ENCODE data around the gene WWOX.

WWOX gene

GRCh38 chr16:78484509-78485058 is 385.1 kb downstream of the WWOX start:
- no peak for DNase-seq (ENCODE audit: extremely low read depth, low read depth)
- TF ChIP-seq, protein P1, sequence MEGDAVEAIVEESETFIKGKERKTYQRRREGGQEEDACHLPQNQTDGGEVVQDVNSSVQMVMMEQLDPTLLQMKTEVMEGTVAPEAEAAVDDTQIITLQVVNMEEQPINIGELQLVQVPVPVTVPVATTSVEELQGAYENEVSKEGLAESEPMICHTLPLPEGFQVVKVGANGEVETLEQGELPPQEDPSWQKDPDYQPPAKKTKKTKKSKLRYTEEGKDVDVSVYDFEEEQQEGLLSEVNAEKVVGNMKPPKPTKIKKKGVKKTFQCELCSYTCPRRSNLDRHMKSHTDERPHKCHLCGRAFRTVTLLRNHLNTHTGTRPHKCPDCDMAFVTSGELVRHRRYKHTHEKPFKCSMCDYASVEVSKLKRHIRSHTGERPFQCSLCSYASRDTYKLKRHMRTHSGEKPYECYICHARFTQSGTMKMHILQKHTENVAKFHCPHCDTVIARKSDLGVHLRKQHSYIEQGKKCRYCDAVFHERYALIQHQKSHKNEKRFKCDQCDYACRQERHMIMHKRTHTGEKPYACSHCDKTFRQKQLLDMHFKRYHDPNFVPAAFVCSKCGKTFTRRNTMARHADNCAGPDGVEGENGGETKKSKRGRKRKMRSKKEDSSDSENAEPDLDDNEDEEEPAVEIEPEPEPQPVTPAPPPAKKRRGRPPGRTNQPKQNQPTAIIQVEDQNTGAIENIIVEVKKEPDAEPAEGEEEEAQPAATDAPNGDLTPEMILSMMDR (IDR thresholded peaks at IDR 0.05; ENCODE audit: low read depth, low read length): no peak

DNA sequence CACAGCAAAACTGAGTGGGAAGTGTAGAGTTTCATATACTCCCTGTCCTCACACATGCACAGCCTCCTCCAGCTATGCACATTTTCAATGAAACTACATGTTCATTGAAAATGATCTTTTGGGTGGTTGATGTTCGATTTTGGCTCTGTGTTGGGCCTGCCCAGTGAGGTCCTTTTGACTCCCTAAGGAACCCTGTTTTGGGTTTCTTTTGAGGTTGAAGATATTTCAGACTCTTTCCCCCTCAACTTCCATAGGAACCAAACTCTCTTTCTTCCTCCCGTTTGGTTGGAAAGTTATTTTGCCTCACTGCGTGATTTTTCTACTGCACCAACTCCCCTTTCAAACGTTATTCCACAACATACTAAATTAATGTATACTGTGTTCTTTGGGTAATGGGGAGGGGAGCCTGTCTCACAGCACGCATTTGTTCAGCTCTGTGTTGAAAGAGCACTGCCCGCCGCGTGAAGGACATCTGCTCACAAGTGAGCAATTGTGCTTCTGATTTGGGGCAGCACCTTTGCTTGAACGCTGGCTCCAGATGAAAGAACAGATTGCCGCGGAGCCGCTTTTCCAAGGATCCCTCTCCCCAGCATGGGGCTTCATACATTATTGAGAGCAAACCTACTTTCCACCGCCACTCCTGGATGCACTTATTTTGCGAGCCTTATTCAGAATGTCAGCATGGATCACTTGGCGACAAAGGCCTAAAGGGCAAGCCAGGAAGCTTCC is 385.9 kb downstream of the WWOX start:
- DNase-seq (ENCODE audit: extremely low read depth, low read depth): no peak
- TF ChIP-seq, protein P1 (IDR thresholded peaks at IDR 0.05; ENCODE audit: low read depth, low read length): no peak

DNA sequence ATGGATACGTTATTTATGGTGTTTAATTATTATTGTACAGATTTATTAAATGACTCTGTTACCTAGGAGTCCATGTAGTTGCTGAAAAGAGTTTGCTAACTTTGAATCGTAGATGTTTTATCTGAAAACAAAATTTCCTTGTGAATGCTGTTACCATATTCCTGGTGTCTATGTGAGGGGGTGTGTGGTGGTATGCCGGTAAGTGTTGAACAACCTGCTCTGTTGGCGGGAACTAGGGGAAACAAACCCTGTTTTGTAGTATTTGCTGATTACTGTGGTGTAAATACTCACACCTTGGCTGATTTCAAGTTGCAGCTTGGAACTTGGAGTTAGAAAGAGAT is 386.4 kb downstream of the WWOX start:
- TF ChIP-seq, protein P1 (IDR thresholded peaks at IDR 0.05; ENCODE audit: low read depth, low read length): no peak
- no peak for DNase-seq (ENCODE audit: extremely low read depth, low read depth)

- no peak for DNase-seq (ENCODE audit: extremely low read depth, low read depth)
- TF ChIP-seq, protein P1 (IDR thresholded peaks at IDR 0.05; ENCODE audit: low read depth, low read length): no peak
These were observed 388.0 kb downstream of the WWOX start for GRCh38 chr16:78487471-78487870.

DNA sequence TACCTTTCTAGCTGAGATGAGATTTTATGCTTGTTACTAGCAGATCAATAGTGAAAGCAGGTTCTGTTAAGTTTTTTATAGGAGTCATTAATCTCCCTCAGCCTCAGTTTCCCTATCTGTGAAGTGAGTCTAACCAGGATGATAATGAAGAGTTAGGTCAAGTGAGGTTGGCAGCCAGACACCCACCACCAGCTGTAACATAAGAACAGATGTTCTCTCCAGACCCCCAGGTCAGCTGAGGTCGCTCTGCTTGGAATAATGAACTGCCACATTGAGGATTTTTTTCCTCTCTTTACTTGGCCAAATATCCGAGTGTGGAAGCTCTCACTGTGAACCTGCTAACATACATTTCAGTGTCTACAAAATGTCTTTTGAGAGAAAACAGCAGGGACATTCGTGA is 389.6 kb downstream of the WWOX start:
- TF ChIP-seq, protein P1 (IDR thresholded peaks at IDR 0.05; ENCODE audit: low read depth, low read length): no peak
- no peak for DNase-seq (ENCODE audit: extremely low read depth, low read depth)

- TF ChIP-seq, protein P1 (IDR thresholded peaks at IDR 0.05; ENCODE audit: low read depth, low read length): no peak
These were observed 390.2 kb downstream of the WWOX start for GRCh38 chr16:78489631-78490030.

DNA sequence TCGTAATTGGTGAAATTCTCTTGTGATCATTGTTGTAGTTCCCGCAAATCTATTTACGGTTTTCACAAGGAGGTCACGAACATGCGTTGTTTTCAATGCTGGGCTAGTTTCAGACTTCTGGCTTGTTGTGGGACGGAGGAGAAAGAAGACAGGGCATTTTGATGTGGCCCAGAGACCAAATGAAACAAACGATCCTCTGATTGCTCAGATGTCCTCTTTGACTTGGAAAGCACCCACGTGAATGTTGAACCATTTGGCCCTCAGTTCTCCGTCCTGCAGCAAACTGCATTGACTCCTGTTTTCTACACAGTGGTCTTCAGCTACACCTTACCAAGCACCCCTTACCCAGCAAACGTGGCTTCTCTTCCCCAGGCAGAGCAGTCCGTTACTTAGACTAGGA is 391.0 kb downstream of the WWOX start:
- no peak for DNase-seq (ENCODE audit: extremely low read depth, low read depth)
- TF ChIP-seq, protein P1 (IDR thresholded peaks at IDR 0.05; ENCODE audit: low read depth, low read length): no peak

More at GRCh38 chr16:78489631-78490030, 390.2 kb downstream of the WWOX start:
- DNase-seq (ENCODE audit: extremely low read depth, low read depth): no peak
